Mesendoderm (in vitro differentiated cells): Measurements from ENCODE around the gene SORCS2.

Experiments
- DNase-seq: peaks from one replicate; pipeline ENCODE4 v3.0.0; 2013
- H2AK5ac ChIP-seq: 2 replicates; pipeline ENCODE4 v1.6.1; 2013; ENCODE audit warnings: low read length, inconsistent platforms
- H2BK120ac ChIP-seq: 2 replicates; pipeline ENCODE4 v1.6.1; 2013; ENCODE audit warnings: low read depth, mild to moderate bottlenecking, low read length, moderate library complexity, mixed read lengths
- H2BK15ac ChIP-seq: replicated peaks from 2 replicates; pipeline ENCODE4 v1.6.1; 2013; ENCODE audit warnings: low read depth, mild to moderate bottlenecking, moderate library complexity
- H2BK5ac ChIP-seq: 2 replicates; pipeline ENCODE4 v1.6.1; 2013; ENCODE audit warnings: low read length, inconsistent platforms
- H3K18ac ChIP-seq: 2 replicates; pipeline ENCODE4 v1.6.1; 2013; ENCODE audit warnings: mild to moderate bottlenecking, low read length, mixed read lengths
- H3K23ac ChIP-seq: one replicate; pipeline ENCODE4 v1.6.1; 2013; ENCODE audit warnings: low read length
- H3K27ac ChIP-seq: 2 replicates; pipeline ENCODE4 v1.5.1; 2013; ENCODE audit warnings: low read depth, mild to moderate bottlenecking, inconsistent platforms, low read length, moderate library complexity
- H3K27me3 ChIP-seq: 2 replicates; pipeline ENCODE4 v1.6.1; 2013; ENCODE audit warnings: low read length, control low read depth, mild to moderate bottlenecking, inconsistent platforms; ENCODE audit not compliant: insufficient read depth, poor library complexity
- H3K36me3 ChIP-seq: 2 replicates; pipeline ENCODE4 v1.6.1; 2013; ENCODE audit warnings: low read length, inconsistent platforms; ENCODE audit not compliant: control insufficient read depth, insufficient read depth
- H3K4ac ChIP-seq: one replicate; pipeline ENCODE4 v1.6.1; 2013; ENCODE audit warnings: low read depth, mild to moderate bottlenecking, low read length, moderate library complexity
- H3K4me1 ChIP-seq: 2 replicates; pipeline ENCODE4 v1.6.1; 2013; ENCODE audit warnings: low read depth, low read length, inconsistent platforms; ENCODE audit not compliant: control insufficient read depth
- H3K4me2 ChIP-seq: 2 replicates; pipeline ENCODE4 v1.6.1; 2013; ENCODE audit warnings: low read length
- H3K4me3 ChIP-seq: 2 replicates; pipeline ENCODE4 v1.5.1; 2013; ENCODE audit warnings: mild to moderate bottlenecking, low read length
- H3K56ac ChIP-seq: one replicate; pipeline ENCODE4 v1.6.1; 2013; ENCODE audit warnings: low read length
- H3K79me1 ChIP-seq: 2 replicates; pipeline ENCODE4 v1.6.1; 2013; ENCODE audit warnings: low read length, inconsistent platforms
- H3K79me2 ChIP-seq: 2 replicates; pipeline ENCODE4 v1.6.1; 2013; ENCODE audit warnings: mild to moderate bottlenecking, low read length; ENCODE audit not compliant: control insufficient read depth, insufficient read depth
- H3K9ac ChIP-seq: 2 replicates; pipeline ENCODE4 v1.6.1; 2013; ENCODE audit warnings: low read length, inconsistent platforms
- H4K5ac ChIP-seq: one replicate; pipeline ENCODE4 v1.6.1; 2013; ENCODE audit warnings: low read length
- H4K8ac ChIP-seq: one replicate; pipeline ENCODE4 v1.6.1; 2013; ENCODE audit warnings: low read depth, mild to moderate bottlenecking, control low read depth, low read length, moderate library complexity
- WGBS: extraction: QIAGEN DNeasy Blood & Tissue Kit; methylation state at CpG from one replicate; pipeline ENCODE4 v1.1.7; 2013; ENCODE audit warnings: low lambda C conversion rate, missing lambda C conversion rate; ENCODE audit not compliant: insufficient coverage; ENCODE audit errors: extremely low coverage; 5-methylcytosine and 5-hydroxymethylcytosine counted together

SORCS2 gene

DNA sequence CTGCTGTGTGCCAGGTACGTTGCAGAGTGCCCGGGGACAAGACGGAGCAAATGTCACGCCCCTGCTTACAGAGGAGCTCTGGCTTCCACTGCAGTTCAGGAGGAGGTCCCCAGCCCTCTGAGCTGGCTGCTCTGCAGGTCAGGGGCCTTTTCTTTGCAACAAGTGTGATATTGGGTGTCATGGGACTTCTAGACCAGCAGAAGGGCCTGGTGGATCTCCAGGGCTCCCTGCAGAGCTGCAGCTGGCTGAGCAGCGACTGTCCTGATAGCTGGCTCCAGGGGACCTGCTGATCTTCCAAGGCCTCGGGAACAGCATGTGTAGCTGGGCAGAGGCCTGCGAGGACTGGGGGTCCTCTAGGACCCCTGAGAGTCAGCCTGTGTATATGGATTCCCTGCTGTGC is 120.4 kb downstream of the SORCS2 start:
- Histone ChIP-seq H3K56ac (no peak overlapping the region), H3K18ac (no peak overlapping the region), H2BK120ac (no peak overlapping the region), H4K5ac (no peak overlapping the region), H3K79me2 (no peaks in the 10 kb centered on the region), H2AK5ac (no peak overlapping the region), H2BK5ac (no peak overlapping the region), H3K4ac (no peak overlapping the region), H3K23ac (no peak overlapping the region), H2BK15ac (no peak overlapping the region), H3K36me3 (no peaks in the 10 kb centered on the region), H3K79me1 (no peaks in the 10 kb centered on the region), H4K8ac (no peak overlapping the region), H3K4me1 (no peaks in the 10 kb centered on the region), H3K27me3 (no peaks in the 10 kb centered on the region), H3K9ac (no peak overlapping the region), H3K27ac (no peak overlapping the region), H3K4me2 (no peak overlapping the region), H3K4me3 (no peak overlapping the region)
- no peak for DNase-seq
- no CpG with 5 or more reads among the region's 7 CpGs for WGBS

DNA sequence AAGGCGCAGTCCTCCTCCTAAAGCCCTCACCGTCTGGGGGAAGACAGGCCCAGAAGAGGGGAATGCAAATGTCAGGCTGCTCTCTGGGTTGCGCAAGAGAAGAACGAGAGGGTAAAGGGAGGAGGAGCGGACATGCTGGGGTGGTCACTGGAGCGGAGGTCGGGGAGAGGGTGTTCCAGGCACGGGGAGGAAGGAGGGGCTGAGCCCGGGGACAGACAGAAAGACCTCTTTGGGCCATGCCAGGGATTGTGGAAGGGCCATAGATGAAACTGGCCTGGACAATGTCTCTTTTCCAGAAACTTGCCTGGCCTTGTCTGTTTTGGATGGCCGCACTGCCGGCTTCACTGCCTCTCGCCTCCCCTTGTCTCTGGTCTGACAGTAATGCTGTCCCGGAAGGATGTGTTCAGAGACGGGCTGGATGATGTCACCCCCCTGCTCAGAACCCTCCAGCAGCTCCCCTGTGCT is 121.0 kb downstream of the SORCS2 start:
- no peak overlapping the region for H3K23ac ChIP-seq
- no peak overlapping the region for H3K9ac ChIP-seq
- no peak overlapping the region for H2BK5ac ChIP-seq
- H3K4me2 ChIP-seq, result no peak overlapping the region
- no peak overlapping the region for H3K56ac ChIP-seq
- no peak for DNase-seq
- no peaks in the 10 kb centered on the region for H3K79me2 ChIP-seq
- WGBS, result no CpG with 5 or more reads among the region's 14 CpGs
- H2BK15ac ChIP-seq, result no peak overlapping the region
- no peak overlapping the region for H3K27ac ChIP-seq
- no peak overlapping the region for H3K4ac ChIP-seq
- H2BK120ac ChIP-seq, result no peak overlapping the region
- H3K79me1 ChIP-seq, result no peaks in the 10 kb centered on the region
- H3K4me1 ChIP-seq, result no peaks in the 10 kb centered on the region
- H2AK5ac ChIP-seq, result no peak overlapping the region
- no peak overlapping the region for H4K5ac ChIP-seq
- no peaks in the 10 kb centered on the region for H3K27me3 ChIP-seq
- no peak overlapping the region for H4K8ac ChIP-seq
- H3K4me3 ChIP-seq, result no peak overlapping the region
- no peak overlapping the region for H3K18ac ChIP-seq
- H3K36me3 ChIP-seq, result no peaks in the 10 kb centered on the region

DNA sequence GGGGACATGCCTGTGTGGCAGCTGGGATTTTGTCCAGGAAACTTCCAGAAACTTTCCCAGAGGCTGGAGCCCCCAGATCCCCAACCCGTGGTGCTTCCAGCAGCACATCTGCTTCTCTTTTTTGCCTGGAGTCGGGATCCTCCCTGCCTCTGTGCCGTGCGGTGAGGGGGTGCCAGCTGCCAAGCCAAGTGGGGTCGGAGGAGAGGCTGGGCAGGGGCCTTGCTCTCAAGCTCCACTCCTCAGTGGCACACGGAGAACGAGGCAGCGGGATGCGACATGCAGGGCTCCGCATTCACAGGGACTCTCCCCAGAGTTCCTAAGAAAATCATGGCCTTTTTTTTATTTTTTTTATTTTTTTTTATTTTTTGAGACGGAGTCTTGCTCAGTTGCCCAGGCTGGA is 121.7 kb downstream of the SORCS2 start:
- Histone ChIP-seq H3K4me2 (no peak overlapping the region), H3K4me1 (no peaks in the 10 kb centered on the region), H3K79me2 (no peaks in the 10 kb centered on the region), H3K27me3 (no peaks in the 10 kb centered on the region), H4K8ac (no peak overlapping the region), H3K79me1 (no peaks in the 10 kb centered on the region), H3K18ac (no peak overlapping the region), H3K9ac (no peak overlapping the region), H2BK120ac (no peak overlapping the region), H2BK5ac (no peak overlapping the region), H4K5ac (no peak overlapping the region), H3K23ac (no peak overlapping the region), H2BK15ac (no peak overlapping the region), H3K36me3 (no peaks in the 10 kb centered on the region), H3K4ac (no peak overlapping the region), H3K4me3 (no peak overlapping the region), H3K27ac (no peak overlapping the region), H2AK5ac (no peak overlapping the region), H3K56ac (no peak overlapping the region)
- no peak for DNase-seq
- no CpG with 5 or more reads among the region's 11 CpGs for WGBS

- H4K8ac ChIP-seq, result no peak overlapping the region
- no peak overlapping the region for H3K4ac ChIP-seq
- H3K36me3 ChIP-seq, result no peaks in the 10 kb centered on the region
- H3K79me1 ChIP-seq, result no peaks in the 10 kb centered on the region
- no peaks in the 10 kb centered on the region for H3K4me1 ChIP-seq
- no CpG with 5 or more reads among the region's 4 CpGs for WGBS
- no peak overlapping the region for H3K4me2 ChIP-seq
- no peak overlapping the region for H2BK120ac ChIP-seq
- H2BK15ac ChIP-seq, result no peak overlapping the region
- H3K23ac ChIP-seq, result no peak overlapping the region
- H3K27ac ChIP-seq, result no peak overlapping the region
- no peak overlapping the region for H3K18ac ChIP-seq
- H3K79me2 ChIP-seq, result no peaks in the 10 kb centered on the region
- no peak overlapping the region for H4K5ac ChIP-seq
- no peak overlapping the region for H3K56ac ChIP-seq
- H2AK5ac ChIP-seq, result no peak overlapping the region
- no peaks in the 10 kb centered on the region for H3K27me3 ChIP-seq
- H3K9ac ChIP-seq, result no peak overlapping the region
- no peak overlapping the region for H2BK5ac ChIP-seq
- H3K4me3 ChIP-seq, result no peak overlapping the region
- no peak for DNase-seq
Observed at GRCh38 chr4:7315286-7315685, 122.9 kb downstream of the SORCS2 start.

DNA sequence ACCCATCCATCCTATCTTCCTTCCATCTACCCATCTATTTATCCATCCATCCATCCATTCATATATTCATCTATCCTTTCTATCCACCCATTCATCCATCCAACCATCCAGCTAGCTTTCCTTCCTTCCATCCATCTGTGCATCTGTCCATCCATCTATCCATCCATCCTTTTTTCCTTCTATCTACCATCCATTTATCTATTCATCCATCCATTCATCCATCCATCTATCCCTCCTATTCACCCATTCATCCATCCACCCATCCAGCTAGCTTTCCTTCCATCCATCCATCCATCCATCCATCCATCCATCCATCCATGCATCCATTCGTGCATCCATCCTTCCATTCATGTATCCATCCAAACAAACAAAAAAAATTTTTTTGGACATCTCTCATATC is 123.6 kb downstream of the SORCS2 start:
- H2BK120ac ChIP-seq, result no peak overlapping the region
- no peak overlapping the region for H3K4me3 ChIP-seq
- H2BK5ac ChIP-seq, result no peak overlapping the region
- no peak overlapping the region for H3K9ac ChIP-seq
- DNase-seq, result no peak
- H2AK5ac ChIP-seq, result no peak overlapping the region
- no peaks in the 10 kb centered on the region for H3K36me3 ChIP-seq
- no peak overlapping the region for H3K4me2 ChIP-seq
- no peaks in the 10 kb centered on the region for H3K27me3 ChIP-seq
- H3K4ac ChIP-seq, result no peak overlapping the region
- no peak overlapping the region for H3K56ac ChIP-seq
- H2BK15ac ChIP-seq, result no peak overlapping the region
- no peak overlapping the region for H3K18ac ChIP-seq
- H3K79me1 ChIP-seq, result no peaks in the 10 kb centered on the region
- no peaks in the 10 kb centered on the region for H3K4me1 ChIP-seq
- H3K79me2 ChIP-seq, result no peaks in the 10 kb centered on the region
- no CpG with 5 or more reads among the region's 1 CpG for WGBS
- no peak overlapping the region for H4K8ac ChIP-seq
- H3K23ac ChIP-seq, result no peak overlapping the region
- H3K27ac ChIP-seq, result no peak overlapping the region
- no peak overlapping the region for H4K5ac ChIP-seq

- H2BK120ac ChIP-seq, result no peak overlapping the region
- H3K27ac ChIP-seq, result no peak overlapping the region
- H3K9ac ChIP-seq, result no peak overlapping the region
- H3K23ac ChIP-seq, result no peak overlapping the region
- no peak overlapping the region for H4K8ac ChIP-seq
- H3K4me3 ChIP-seq, result no peak overlapping the region
- no peak overlapping the region for H2AK5ac ChIP-seq
- no peak overlapping the region for H3K4ac ChIP-seq
- no peaks in the 10 kb centered on the region for H3K4me1 ChIP-seq
- no peak overlapping the region for H3K4me2 ChIP-seq
- no peak overlapping the region for H2BK15ac ChIP-seq
- no peaks in the 10 kb centered on the region for H3K79me2 ChIP-seq
- no peaks in the 10 kb centered on the region for H3K36me3 ChIP-seq
- no peaks in the 10 kb centered on the region for H3K27me3 ChIP-seq
- H3K56ac ChIP-seq, result no peak overlapping the region
- no peak for DNase-seq
- no peak overlapping the region for H4K5ac ChIP-seq
- no CpG with 5 or more reads among the region's 4 CpGs for WGBS
- no peak overlapping the region for H3K18ac ChIP-seq
- no peak overlapping the region for H2BK5ac ChIP-seq
- no peaks in the 10 kb centered on the region for H3K79me1 ChIP-seq
Observed at GRCh38 chr4:7319024-7319423, 126.7 kb downstream of the SORCS2 start.
